DMS 273 (cell line): ENCODE measurements around the gene ZNF408.

Experiments used
- DNase-seq: peaks from one replicate; lab custom pipeline; 2025; ENCODE audit not compliant: unreplicated experiment; lab: John Stamatoyannopoulos, UW

Gene ZNF408

DNA sequence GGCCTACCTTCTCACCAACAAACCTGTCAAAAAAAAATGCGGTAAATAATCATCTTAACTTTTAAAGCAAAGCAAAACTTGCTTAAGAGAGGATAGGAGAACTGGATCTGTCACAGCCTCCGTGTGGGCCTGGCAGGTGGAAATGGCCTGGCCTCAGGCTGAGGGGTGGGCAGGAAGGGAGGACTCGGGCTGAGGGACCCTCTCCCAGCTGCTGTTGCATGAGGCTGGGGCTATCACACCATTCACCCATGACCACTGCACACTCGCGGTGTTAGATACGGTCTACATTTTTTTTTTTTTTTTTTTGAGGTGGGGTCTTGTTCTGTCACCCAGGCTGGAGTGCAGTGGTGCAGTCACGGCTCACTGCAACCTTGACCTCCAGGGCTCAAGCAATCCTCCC, 24.9 kb upstream of the ZNF408 start:
- no peak for DNase-seq

DNA sequence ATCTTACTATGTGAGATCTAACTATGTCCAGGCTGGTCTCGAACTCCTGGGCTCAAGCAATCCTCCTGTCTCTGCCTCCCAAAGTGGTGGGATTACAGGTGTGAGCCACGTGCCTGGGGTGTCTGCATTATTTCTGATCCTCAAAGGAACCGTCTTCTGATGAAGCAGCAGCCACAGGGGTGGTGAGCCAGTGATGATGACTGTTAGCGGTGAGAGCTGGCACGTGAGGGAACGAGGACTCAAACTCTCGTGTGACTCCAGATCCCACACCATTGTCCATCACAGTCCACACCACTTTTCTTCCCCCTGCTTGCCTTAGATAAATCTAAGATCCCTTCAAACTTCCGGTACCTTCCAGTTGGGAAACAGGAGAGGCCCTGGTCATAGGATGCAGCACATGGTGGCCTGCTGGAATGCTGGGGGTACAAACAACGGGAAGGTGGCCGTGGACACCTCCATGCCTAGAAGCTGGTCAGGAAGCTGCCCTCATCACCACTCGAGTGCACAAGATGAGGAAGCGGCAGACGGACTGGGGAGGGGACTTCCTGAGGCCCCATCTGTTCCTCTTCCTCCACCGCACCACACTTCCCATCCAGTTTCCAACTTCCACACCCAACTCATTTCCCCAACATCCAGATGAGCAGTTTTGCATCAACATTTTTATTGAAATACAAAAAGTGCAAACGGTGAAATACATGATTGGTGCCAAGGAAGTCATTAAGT, 24.2 kb upstream of the ZNF408 start:
- peak; percentile 19 for DNase-seq

DNA sequence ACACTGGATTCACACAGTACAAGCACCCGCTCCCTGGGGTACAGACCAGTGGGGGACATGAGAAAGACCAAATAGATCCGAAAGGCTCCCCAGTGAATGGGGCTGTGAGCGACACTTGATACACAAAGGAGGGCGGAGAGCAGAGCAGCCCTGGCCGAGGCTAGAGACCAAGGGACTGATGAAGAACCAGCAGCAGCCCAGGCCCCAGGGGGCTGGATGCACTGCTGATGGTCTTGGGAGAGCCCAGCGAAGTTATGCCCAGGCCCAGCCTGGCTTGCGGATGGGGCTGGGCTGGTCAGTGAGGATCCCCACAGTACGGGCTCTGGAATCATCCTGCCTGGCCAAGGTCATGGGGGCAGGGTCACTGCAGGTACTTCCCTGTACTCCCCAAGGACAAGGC, 23.7 kb upstream of the ZNF408 start:
- no peak for DNase-seq

DNA sequence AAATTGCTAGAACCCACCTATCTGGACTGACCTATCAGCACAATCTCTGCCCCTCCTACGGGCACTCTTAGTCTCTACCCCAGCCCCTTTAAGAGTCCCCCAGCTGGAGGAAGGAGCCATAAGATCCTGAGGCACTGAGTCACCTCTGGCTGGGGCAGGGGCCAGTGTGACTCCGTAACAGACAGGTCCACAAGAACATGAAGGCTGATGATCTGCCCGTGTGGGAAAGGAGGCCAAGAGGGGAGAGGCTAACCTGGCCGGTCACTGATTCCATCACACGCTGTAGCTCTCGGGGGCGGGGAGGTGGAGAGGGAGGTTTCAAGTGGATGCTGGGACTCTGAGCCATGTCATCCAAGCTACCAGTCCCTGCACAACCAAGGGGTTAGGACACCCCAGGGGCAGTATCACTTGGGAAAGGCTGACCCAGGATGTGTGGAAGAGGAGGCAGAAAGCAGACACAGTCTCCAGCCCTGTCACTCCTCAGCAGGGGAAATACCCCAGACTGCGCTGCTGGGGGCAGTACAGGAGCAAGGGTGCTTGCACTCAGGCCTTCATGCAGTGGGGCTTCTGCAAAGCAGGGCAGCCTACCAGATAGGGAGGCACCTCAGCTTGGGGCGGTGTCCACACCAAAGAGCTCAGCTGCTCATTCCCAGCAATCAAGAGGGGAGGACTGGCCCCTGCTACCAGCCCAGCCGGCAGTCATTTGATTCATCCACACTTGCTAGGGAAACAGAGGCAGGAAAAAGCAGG, 22.7 kb upstream of the ZNF408 start:
- peak; percentile 41 for DNase-seq

DNA sequence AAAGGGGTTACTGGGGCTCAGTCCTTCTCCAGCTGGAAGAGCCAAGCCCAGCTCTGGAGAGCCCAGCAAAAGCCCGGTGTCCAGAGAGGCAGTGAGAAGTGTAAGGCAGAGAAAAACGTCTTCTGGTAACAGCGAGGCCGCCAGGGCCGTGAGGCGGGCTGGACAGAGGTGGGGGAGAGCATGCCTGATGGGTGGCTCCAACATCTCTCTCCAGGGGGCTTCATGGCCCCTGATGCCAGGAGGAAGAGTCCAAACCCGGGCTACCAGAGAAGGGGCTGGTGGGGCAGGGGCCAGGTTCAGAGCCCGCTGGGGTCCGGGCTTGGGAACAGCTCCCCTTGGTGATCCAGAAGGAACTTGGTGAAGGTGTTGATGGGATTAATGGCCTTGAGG, 22.1 kb upstream of the ZNF408 start:
- no peak for DNase-seq

DNA sequence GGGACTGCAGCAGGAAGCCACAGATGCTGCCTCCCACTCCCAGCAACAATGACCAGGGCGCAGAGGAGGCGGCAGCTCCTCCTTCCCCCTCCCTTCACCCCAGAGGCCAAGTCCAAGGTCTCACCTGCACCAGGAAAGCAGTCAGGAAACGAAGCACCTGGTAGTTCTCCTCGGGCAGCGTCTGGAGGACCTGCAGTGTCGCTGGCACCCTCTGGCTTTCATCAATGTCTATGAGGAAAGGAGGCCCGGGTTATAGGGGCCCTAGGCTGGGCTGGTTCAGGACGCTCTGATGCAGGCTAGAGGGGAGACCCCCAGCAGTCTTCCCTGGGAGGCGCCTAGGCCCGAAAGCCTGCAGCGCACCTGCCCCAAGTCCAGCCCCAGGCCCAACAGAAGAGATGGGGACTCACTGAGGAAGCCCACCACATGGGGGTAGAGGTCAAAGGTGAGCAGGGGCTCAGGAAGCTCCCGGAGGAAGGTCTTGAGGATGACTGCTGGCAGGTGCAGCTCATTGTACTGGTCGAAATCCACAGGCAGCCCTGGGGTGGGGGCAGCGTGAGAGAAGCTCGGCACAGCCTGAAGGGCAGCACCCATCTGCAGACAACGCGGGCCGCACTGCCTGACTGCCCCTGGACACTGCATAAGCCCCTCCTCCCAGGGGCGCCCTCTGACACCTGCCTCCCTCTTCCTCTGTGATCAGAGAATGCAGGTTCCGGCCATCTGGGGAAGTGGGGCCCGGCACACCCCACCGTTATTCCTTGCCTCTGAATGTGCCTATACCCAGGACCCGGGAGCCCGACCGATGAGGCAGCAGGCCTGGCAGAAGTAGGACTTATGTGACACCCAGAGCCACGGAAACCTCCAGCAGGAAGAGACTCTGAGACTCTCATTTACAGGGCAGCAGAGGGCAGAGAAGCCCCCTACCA, 21.3 kb upstream of the ZNF408 start:
- no peak for DNase-seq

DNA sequence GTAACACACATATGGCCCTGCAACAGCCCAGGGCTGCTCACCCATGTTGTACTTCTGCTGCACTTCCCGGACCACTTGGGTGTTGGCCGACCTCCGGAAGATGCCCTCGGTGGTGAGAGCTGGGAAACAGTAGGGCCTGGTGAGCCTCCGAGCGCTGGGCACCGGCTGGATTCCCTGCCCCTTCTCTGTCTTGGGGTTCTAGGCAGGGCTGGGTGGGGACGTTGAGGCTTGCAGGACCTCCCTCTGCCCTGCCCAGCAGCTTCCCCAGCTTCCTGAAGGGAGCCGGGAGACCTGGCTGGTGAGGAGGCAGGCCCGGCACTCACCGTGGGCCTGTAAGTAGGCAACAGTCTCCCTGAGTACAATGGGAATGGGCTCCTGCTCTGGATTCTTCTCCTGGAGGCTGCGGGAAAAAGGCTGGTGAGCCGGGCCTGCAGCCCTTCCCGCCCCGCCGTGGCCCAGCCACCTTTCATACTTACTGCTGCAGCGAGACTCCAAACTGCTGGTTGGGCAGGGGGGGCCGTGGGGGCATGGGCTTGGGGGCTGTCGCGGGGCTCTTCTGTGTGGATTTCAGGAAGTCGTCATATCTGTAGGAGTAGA, 20.6 kb upstream of the ZNF408 start:
- no peak for DNase-seq

DNA sequence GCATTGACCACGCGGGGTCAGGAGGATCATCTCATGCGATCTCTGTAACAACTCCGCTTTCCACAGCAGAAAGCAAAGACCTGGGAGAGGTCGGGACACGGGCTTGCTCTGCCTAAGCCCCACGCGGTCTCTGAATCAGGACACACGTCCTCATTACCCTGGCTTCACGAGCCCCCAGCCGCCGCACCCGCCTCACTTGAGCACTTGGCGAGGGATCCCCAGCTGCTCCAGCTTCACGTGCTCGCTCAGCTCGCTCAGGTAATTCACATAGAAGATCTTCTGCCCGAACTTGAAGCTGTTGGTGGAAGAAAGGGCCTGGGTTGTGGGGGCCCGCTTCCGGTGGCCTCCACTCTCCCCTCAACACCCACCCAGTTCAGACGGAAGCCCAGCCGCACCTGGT, 20.0 kb upstream of the ZNF408 start:
- DNase-seq: no peak

DNA sequence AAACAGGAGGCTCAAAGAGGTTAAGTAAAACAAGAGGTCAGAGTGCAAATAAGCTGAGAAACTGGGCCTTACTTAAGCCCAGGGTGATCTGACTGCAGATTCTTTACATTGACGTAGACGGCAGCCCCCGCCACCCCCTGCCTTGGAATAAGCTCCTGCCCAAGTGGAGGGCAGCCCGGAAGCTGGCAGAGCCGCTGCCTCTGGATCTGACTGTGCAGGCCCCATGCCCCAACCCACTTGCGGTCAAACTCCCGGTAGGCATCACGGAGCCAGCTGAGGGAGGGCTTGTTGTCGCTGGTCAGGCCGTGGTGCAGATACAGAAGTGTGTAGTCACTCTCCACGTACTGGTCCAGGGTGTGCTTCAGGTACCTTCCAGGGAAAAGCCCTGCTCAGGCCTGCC, 19.0 kb upstream of the ZNF408 start:
- no peak for DNase-seq

DNA sequence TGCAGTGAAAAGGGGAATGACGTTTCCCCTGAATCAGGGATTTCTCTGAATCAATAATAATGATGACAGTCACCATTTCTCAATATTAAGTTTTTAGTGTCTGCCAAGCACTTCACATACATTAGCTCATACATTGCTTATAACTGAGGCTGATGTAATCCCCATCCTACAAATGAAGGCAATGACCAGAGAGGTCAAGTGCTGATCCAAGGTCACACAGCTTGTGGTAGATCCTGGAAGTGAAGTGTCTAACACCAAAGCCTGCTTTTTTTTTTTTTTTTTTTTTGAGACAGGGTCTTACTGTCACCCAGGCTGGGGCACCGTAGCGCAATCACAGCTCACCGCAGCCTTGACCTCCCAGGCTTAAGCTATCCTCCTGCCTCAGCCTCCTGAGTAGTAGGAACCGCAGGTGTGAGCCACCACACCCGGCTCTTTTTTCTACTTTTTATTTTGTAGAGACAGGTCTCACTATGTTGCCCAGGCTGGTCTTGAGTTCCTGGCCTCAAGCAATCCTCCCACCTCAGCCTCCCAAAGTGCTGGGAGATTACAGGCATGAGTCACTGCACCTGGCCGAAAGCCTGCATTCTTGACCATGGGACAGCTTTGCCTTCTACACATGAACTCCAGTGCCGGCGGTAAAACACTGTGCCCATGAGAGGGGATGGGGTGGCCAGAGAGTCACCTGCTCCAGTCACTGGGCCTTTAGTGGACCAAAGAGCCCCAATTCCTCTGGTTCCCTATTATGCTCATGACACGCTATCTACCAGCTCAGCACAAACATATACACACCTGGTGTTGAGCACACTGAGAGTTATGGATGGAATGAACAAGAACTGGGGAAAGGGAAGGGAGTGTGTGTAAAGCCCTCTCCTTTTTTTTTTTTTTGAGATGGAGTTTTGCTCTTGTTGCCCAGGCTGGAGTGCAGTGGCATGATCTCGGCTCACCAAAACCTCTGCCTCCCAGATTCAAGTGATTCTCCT, 17.8 kb upstream of the ZNF408 start:
- DNase-seq: no peak

DNA sequence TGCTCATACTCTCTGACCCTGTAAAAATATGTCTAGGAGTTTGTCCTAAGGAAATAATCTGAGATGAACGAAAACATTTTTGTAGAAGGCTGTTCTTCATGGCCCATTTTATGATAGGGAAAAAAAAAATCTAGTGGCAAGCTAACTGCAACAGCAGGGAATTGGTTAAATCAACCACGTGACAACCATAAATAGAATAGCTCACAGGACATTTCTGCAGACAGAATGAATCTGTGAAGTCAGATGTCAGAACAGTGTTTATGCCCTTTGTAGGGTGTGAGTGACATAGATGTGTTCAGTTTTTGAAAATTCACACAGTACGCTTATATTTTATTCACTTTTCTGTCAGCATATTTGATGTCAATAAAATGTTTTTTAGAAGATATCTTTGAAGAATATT, 16.5 kb upstream of the ZNF408 start:
- no peak for DNase-seq

DNA sequence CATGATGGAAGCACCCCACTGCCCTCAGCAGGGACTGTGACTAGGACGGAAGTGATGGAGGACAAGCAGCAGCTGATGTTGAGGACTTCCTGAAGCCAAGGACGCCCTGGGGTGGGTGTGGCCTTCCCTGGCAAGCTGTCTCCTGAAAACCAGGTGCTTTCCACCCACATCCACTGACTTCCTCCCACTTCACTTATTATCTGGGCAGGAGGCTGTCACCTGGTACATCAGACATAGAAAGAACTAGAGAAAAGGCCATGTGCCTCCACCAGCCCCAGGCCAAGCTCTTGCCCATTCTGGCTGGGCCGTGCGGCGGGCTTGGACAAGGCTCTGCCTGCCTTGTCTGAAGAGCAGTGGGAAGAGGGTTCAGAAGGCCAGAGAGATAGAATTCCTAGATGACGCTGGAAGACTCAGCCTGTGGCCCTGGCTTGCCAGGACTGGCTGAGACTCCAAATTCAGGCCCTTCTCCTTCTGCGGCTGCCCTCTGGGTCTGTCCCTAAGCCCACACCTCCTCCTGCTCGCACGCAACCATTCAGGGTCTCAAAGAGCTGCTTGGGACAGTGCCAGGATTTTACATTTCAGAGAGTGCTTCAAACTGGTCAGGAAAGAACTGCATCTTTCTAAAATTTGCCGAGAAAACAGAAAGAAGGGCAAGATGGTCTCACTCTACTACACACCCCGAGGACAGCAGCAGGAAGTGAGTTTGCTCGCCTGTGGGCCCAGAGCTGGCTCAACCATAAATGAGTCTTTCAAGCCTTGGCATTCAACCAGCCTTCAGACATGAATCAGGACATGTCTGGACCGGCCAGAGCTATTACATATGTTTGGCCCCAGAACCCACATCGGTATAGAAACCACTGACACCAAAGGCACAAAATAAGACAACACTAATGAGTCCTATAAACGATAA, 13.7 kb upstream of the ZNF408 start:
- peak; percentile 74 for DNase-seq

DNA sequence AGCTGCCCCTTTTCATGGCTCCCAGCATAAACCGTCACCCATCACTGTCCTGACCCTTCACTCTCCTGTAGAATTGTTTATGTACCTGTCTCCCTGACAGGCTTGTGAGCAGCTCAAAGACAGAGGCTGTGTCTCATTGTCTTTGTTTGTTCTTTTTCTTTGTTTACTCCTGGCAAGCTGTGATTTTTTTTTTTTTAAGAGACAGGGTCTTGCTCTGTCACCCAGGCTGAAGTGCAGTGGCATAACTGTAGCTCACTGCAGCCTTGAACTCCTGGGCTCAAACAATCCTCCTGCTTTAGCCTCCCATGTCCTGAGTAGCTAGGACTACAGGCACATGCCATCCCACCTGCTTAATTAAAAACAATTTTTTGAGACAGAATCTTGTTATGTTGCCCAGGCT, 10.1 kb upstream of the ZNF408 start:
- no peak for DNase-seq

DNA sequence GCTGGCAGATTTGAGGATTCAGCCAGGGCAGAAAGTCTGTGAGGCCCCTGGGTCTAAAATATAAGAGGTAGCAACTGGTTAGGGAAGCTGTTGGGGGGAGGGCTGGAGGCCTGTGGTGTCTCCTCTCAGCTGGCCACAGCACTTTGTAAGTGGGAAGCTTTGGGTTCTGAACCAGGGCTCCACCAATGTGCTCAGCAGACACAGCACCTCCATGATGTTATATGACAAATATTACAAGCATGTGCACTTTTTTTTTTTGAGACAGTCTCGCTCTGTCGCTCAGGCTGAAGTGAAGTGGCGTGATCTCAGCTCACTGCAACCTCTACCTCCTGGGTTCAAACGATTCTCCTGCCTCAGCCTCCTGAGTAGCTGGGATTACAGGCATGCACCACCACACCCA, 8.4 kb upstream of the ZNF408 start:
- DNase-seq: no peak

DNA sequence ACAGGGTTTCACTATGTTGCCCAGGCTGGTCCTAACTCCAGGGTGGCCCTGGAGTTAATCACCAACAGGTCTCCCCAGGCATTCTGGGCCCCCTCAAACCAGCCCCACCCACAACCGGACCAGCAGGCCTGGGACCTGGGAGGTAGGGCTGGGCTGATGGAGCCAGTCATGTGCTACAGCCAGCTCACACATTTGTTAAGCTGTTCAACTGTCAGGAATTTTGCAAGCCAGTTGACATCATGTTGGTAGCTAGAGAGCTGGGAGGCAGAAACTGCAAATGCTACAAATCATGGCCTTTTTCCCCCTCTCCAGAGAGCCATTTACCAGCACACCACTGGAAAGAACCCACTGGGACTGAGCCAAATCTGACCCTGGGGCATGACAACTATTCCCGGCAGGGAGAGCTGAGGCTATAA, 7.2 kb upstream of the ZNF408 start:
- DNase-seq: no peak

DNA sequence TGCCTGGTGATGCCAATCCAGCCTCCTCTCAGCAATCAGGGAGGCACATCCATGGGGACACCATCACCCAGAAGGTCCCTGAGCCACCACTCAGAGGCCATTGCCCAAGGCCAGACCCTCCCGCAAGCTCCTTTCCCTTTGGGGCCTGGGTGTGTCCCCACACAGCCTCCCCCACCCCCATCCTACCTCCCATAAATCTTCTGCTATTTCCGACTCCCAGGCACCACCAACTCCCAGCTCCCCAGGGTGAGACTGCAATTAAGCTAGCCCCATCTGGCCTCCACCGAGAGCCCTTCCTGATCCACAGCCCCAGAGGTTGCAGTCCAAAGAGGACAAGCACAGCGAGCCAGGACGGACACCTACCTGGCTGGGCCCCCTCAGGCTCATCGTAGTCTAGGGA, 6.8 kb upstream of the ZNF408 start:
- DNase-seq: peak; percentile 44

DNA sequence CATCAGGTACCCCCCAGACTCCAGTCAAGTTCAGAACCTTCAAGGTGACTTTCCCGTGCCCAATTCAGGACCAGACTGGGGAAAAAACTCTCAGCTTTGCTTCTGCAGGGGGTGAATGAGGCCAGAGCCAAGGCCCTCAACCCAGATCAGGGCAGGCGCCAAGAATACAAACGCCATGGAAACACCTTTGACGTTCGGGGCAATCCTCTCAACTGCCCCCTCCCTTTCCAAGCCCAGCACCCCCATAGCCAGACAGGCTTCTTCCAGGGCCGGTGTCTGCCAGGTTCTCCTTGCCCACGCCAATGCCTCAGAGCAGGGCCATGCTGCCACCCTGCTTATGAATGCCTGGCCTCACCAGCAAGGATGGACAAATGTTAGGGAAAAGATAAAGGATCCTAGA, 6.2 kb upstream of the ZNF408 start:
- DNase-seq: no peak

DNA sequence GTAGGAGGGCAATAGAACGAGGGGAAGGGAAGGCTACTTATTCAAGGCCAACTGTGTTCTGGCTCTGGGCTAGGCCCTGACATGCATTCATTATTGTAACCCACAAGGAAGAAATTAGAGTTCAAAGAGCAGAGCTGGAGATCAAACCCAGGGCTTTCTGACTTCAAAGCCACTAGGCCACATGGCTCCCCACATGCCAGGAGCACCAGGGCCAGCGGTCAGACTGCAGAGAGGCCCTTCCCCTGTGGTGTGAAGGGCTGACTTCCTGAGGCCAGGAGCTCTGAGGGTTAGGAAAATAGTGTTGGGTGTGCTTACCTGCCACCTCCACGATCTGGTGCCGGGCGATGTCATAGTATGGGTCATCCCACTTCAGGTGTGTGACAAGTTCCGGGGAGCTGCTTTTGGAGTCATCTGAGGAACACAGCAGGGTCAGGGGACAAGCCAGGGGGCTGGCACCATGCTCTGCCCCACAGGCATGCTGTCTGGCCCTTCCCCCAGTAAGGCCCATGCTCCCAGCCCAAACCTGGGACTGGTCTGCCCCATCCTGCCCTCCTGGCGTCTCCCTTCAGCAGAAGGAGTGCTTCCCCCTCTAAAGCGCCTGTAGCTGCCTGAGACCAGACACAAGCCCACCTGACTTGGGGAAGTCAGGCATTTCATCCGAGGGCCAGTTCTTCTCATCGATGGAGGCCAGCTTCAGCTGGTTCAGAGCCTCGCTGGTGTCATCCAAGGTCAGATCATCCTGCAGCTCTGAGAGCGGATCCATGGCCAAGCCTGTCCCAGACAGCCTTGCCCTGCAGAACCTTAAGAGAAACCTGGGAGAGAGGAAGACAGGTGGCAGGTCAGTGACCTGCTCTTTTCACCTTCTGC, 5.3 kb upstream of the ZNF408 start:
- no peak for DNase-seq
